ENCODE data around the gene CEP290. TPM values are rescaled to one million over a fixed set of nuclear protein-coding genes. Genes with fewer than 3 reads are reported as not detected.

The CEP290 gene
- 15.4 and 17.0 TPM in 2 replicates for total RNA-seq
- long read RNA-seq, partial matches to known transcripts, result 15 of 18 reads
- long read RNA-seq, other reads (novel, unspliced or antisense), result 3 of 18 reads

- H3K36me3 Mint-ChIP-seq (ENCODE audit: unreplicated experiment), result peaks cover 17% of the 10 kb centered on the region
- H3K4me3 Mint-ChIP-seq (ENCODE audit: unreplicated experiment), result peak within 1 kb of the TSS; percentile 80
- TF ChIP-seq CTCF (IDR thresholded peaks at IDR 0.05), result no peak
- peak within 1 kb of the TSS; percentile 98 for H3K27ac Mint-ChIP-seq (ENCODE audit: unreplicated experiment)
- no peaks in the 10 kb centered on the region for H3K27me3 Mint-ChIP-seq (ENCODE audit: unreplicated experiment)
- no peaks in the 10 kb centered on the region for H3K9me3 Mint-ChIP-seq (ENCODE audit: unreplicated experiment)
- H3K4me1 Mint-ChIP-seq (ENCODE audit: unreplicated experiment), result peaks cover 18% of the 10 kb centered on the region
- DNase-seq (ENCODE audit: extremely low spot score, unreplicated experiment), result peak; percentile 97
These were observed at the start of gene CEP290, which contains the start of gene TMTC3 for GRCh38 chr12:88141774-88142609. CEP290 (minus strand) TSS chr12:88142088; CDS start chr12:88141307, 781 bp downstream. TMTC3 (plus strand) TSS chr12:88142307; CDS start chr12:88148316, 6,009 bp downstream.

GRCh38 chr12:88188180-88188579, 46.3 kb upstream of the CEP290 start:
- no peak for TF ChIP-seq CTCF (IDR thresholded peaks at IDR 0.05)
- Mint-ChIP-seq H3K4me1 (ENCODE audit: unreplicated experiment) (peaks cover 3% of the 10 kb centered on the region), H3K27ac (ENCODE audit: unreplicated experiment) (no peak overlapping the region), H3K27me3 (ENCODE audit: unreplicated experiment) (no peaks in the 10 kb centered on the region), H3K4me3 (ENCODE audit: unreplicated experiment) (no peak overlapping the region), H3K36me3 (ENCODE audit: unreplicated experiment) (peaks cover 20% of the 10 kb centered on the region), H3K9me3 (ENCODE audit: unreplicated experiment) (peaks cover 4% of the 10 kb centered on the region)
- DNase-seq (ENCODE audit: extremely low spot score, unreplicated experiment), result no peak

- no peak overlapping the region for H3K27ac Mint-ChIP-seq (ENCODE audit: unreplicated experiment)
- no peak for DNase-seq (ENCODE audit: extremely low spot score, unreplicated experiment)
These were observed 45.7 kb upstream of the CEP290 start for GRCh38 chr12:88187571-88187970.

GRCh38 chr12:88185988-88186387, 44.1 kb upstream of the CEP290 start:
- peaks cover 4% of the 10 kb centered on the region for H3K9me3 Mint-ChIP-seq (ENCODE audit: unreplicated experiment)
- no peaks in the 10 kb centered on the region for H3K27me3 Mint-ChIP-seq (ENCODE audit: unreplicated experiment)
- H3K27ac Mint-ChIP-seq (ENCODE audit: unreplicated experiment), result no peak overlapping the region
- peaks cover 3% of the 10 kb centered on the region for H3K4me1 Mint-ChIP-seq (ENCODE audit: unreplicated experiment)
- H3K36me3 Mint-ChIP-seq (ENCODE audit: unreplicated experiment), result peaks cover 23% of the 10 kb centered on the region
- no peak for DNase-seq (ENCODE audit: extremely low spot score, unreplicated experiment)
- TF ChIP-seq CTCF (IDR thresholded peaks at IDR 0.05), result no peak
- no peak overlapping the region for H3K4me3 Mint-ChIP-seq (ENCODE audit: unreplicated experiment)

More at GRCh38 chr12:88187571-88187970, 45.7 kb upstream of the CEP290 start:
- H3K4me1 Mint-ChIP-seq (ENCODE audit: unreplicated experiment), result peaks cover 3% of the 10 kb centered on the region
- H3K4me3 Mint-ChIP-seq (ENCODE audit: unreplicated experiment), result no peak overlapping the region
- TF ChIP-seq CTCF (IDR thresholded peaks at IDR 0.05), result no peak
- H3K36me3 Mint-ChIP-seq (ENCODE audit: unreplicated experiment), result peaks cover 22% of the 10 kb centered on the region
- peaks cover 4% of the 10 kb centered on the region for H3K9me3 Mint-ChIP-seq (ENCODE audit: unreplicated experiment)
- no peaks in the 10 kb centered on the region for H3K27me3 Mint-ChIP-seq (ENCODE audit: unreplicated experiment)

GRCh38 chr12:88185279-88185678, 43.4 kb upstream of the CEP290 start:
- H3K36me3 Mint-ChIP-seq (ENCODE audit: unreplicated experiment), result peaks cover 20% of the 10 kb centered on the region

More at GRCh38 chr12:88185279-88185678, 43.4 kb upstream of the CEP290 start:
- H3K27me3 Mint-ChIP-seq (ENCODE audit: unreplicated experiment), result no peaks in the 10 kb centered on the region
- peaks cover 4% of the 10 kb centered on the region for H3K9me3 Mint-ChIP-seq (ENCODE audit: unreplicated experiment)
- H3K4me1 Mint-ChIP-seq (ENCODE audit: unreplicated experiment), result peaks cover 3% of the 10 kb centered on the region
- H3K27ac Mint-ChIP-seq (ENCODE audit: unreplicated experiment), result no peak overlapping the region
- TF ChIP-seq CTCF (IDR thresholded peaks at IDR 0.05), result no peak
- no peak overlapping the region for H3K4me3 Mint-ChIP-seq (ENCODE audit: unreplicated experiment)
- no peak for DNase-seq (ENCODE audit: extremely low spot score, unreplicated experiment)
